ENCODE data around the gene SYT5.

SYT5 gene

GRCh38 chr19:55178781-55179599 is 1.1 kb downstream of the SYT5 start:
- ChIA-PET POLR2A (no interaction called here), CTCF (no interaction called here)
- TF ChIP-seq CTCF (IDR thresholded peaks at IDR 0.05; ENCODE audit: control extremely low read depth, extremely low read depth, low read depth, missing control alignments) = no peak
- DNase-seq (ENCODE audit: extremely low spot score) = peak; percentile 95

GRCh38 chr19:55176076-55176475 is 4.0 kb downstream of the SYT5 start:
- ChIA-PET POLR2A (no interaction called here), CTCF (interaction anchor here (1.4 to 3.3 kb wide), 2 partner anchors 16 to 242 kb away, joined by 3 to 18 read pairs; no protein-coding TSS in a partner anchor)
- DNase-seq (ENCODE audit: extremely low spot score) = no peak
- TF ChIP-seq CTCF (IDR thresholded peaks at IDR 0.05; ENCODE audit: control extremely low read depth, extremely low read depth, low read depth, missing control alignments) = no peak

- CTCF ChIA-PET = interaction anchor here (1.4 to 3.3 kb wide), 2 partner anchors 15 to 243 kb away, joined by 3 to 18 read pairs; no protein-coding TSS in a partner anchor
- DNase-seq (ENCODE audit: extremely low spot score) = no peak
- no peak for TF ChIP-seq CTCF (IDR thresholded peaks at IDR 0.05; ENCODE audit: control extremely low read depth, extremely low read depth, low read depth, missing control alignments)
- POLR2A ChIA-PET = no interaction called here
Measured at GRCh38 chr19:55175117-55175867, 4.8 kb downstream of the SYT5 start.

DNA sequence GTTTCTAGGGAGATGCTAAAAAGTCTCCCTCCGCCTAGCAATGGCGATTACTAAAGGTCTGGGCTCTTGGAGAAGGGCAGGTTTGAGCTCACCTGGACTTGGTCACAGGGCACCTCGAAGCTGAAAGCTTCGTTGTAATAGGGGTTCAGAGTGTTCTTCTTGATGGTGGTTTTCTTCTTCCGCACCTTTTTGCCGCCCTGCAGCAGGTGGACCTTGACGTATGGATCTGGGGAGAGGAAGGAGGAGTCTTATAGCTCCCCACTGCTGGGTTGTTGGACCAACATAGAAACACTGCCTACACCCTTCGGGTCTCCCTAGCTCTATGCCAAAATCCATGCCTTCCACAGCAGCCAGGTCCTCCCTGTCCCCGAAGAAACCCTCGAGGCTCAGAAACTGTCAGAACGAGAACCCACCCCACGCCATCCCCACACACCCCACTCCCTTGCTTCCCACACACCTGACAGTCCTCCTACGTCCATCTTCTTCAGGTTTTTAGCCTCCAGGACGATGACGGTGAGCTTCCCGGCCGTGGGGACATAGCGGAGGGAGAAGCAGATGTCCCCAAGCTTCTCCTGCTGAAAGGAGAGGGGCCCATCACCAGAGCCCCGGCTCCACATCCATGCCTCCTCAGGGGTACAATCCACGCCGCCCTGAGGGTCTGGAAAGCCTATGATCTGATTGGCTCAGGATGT is 5.5 kb downstream of the SYT5 start:
- DNase-seq (ENCODE audit: extremely low spot score) = no peak
- CTCF ChIA-PET = interaction anchor here (1.1 to 3.3 kb wide), 2 partner anchors 14 to 293 kb away, joined by 3 to 18 read pairs; no protein-coding TSS in a partner anchor
- POLR2A ChIA-PET = no interaction called here
- TF ChIP-seq CTCF (IDR thresholded peaks at IDR 0.05; ENCODE audit: control extremely low read depth, extremely low read depth, low read depth, missing control alignments) = no peak

GRCh38 chr19:55173714-55174409 is 6.2 kb downstream of the SYT5 start:
- ChIA-PET CTCF (interaction anchor here (1.1 to 3.3 kb wide), 2 partner anchors 14 to 294 kb away, joined by 3 to 18 read pairs; no protein-coding TSS in a partner anchor), POLR2A (no interaction called here)
- no peak for TF ChIP-seq CTCF (IDR thresholded peaks at IDR 0.05; ENCODE audit: control extremely low read depth, extremely low read depth, low read depth, missing control alignments)

More at GRCh38 chr19:55173714-55174409, 6.2 kb downstream of the SYT5 start:
- DNase-seq (ENCODE audit: extremely low spot score) = peak; percentile 51
